Liver (tissue), 9 donors: ENCODE data around the gene DIPK1A. TPM values are rescaled to one million over a fixed set of nuclear protein-coding genes. Genes with fewer than 3 reads are reported as not detected.

Experiments used
- DNase-seq: peaks from one replicate; pipeline ENCODE4 v3.0.0-alpha.2; 2017; ENCODE audit warnings: low spot score
- H3K27ac ChIP-seq, 2 donors: one replicate each; pipeline ENCODE4 v1.7.0; 2013; ENCODE audit warnings: inconsistent platforms in 2 of 2, low read length in 2 of 2, control low read depth in 1 of 2, low read depth in 1 of 2, mild to moderate bottlenecking in 1 of 2
- H3K27me3 ChIP-seq, 4 donors: one replicate each; pipeline versions ENCODE4 v1.6.1 to v1.7.0; 2013; ENCODE audit warnings: low read length in 3 of 4, inconsistent platforms in 1 of 4, mild to moderate bottlenecking in 1 of 4, moderate library complexity in 1 of 4; ENCODE audit not compliant: control insufficient read depth in 4 of 4, insufficient read depth in 4 of 4
- H3K36me3 ChIP-seq, 4 donors: one replicate each; pipeline versions ENCODE4 v1.6.1 to v1.7.0; 2013; ENCODE audit warnings: low read length in 3 of 4, mild to moderate bottlenecking in 3 of 4, low read depth in 1 of 4, moderate library complexity in 1 of 4; ENCODE audit not compliant: control insufficient read depth in 4 of 4, insufficient read depth in 3 of 4
- H3K4me1 ChIP-seq, 4 donors: one replicate each; pipeline versions ENCODE4 v1.6.1 to v1.7.0; 2013; ENCODE audit warnings: low read length in 3 of 4, mild to moderate bottlenecking in 3 of 4, moderate library complexity in 1 of 4; ENCODE audit not compliant: control insufficient read depth in 4 of 4, insufficient read depth in 4 of 4
- H3K4me3 ChIP-seq, 3 donors: one replicate each; pipeline versions ENCODE4 v1.6.1 to v1.7.0; 2013; ENCODE audit warnings: low read length in 3 of 3, control low read depth in 1 of 3, low read depth in 1 of 3, mild to moderate bottlenecking in 1 of 3
- H3K9ac ChIP-seq, 2 donors: one replicate each; pipeline ENCODE4 v1.7.0; 2013; ENCODE audit warnings: low read length in 2 of 2, mild to moderate bottlenecking in 2 of 2, moderate library complexity in 2 of 2, control low read depth in 1 of 2, low read depth in 1 of 2
- H3K9me3 ChIP-seq, 4 donors: one replicate each; pipeline versions ENCODE4 v1.6.1 to v1.7.0; 2013; ENCODE audit warnings: low read length in 3 of 4; ENCODE audit not compliant: control insufficient read depth in 4 of 4
- ATF3 ChIP-seq: IDR thresholded peaks from 2 replicates; pipeline ENCODE4 v1.6.1; 2016; ENCODE audit warnings: antibody characterized with exemption
- CTCF ChIP-seq: fragments of 150-350 bp; IDR thresholded peaks from 2 replicates; pipeline ENCODE4 v1.5.1; 2017; ENCODE audit warnings: improper control_type of control experiment, low read depth, low read length; ENCODE audit not compliant: missing input control
- EGR1 ChIP-seq, 2 donors: IDR thresholded peaks; 2 replicates each; pipeline ENCODE4 v1.6.1; 2016 to 2018; ENCODE audit warnings: antibody characterized with exemption in 2 of 2, low read depth in 2 of 2
- FOXA1 ChIP-seq: IDR thresholded peaks from 2 replicates; pipeline ENCODE4 v1.6.1; 2016; ENCODE audit warnings: antibody characterized with exemption
- FOXA2 ChIP-seq: IDR thresholded peaks from 2 replicates; pipeline ENCODE4 v1.6.1; 2016; ENCODE audit warnings: antibody characterized with exemption
- GABPA ChIP-seq, 2 donors: IDR thresholded peaks in 1 of 2; conservative IDR thresholded peaks in 1 of 2; 2 replicates each; pipeline ENCODE4 v1.6.1; 2016; ENCODE audit warnings: antibody characterized with exemption in 2 of 2, mild to moderate bottlenecking in 1 of 2, moderate library complexity in 1 of 2
- HNF4A ChIP-seq, 2 donors: conservative IDR thresholded peaks; 2 replicates each; pipeline ENCODE4 v1.6.1; 2016; ENCODE audit warnings: antibody characterized with exemption in 2 of 2, mild to moderate bottlenecking in 2 of 2
- HNF4G ChIP-seq: IDR thresholded peaks from 2 replicates; pipeline ENCODE4 v1.6.1; 2016; ENCODE audit warnings: antibody characterized with exemption
- JUND ChIP-seq, 2 donors: IDR thresholded peaks; 2 replicates each; pipeline ENCODE4 v1.6.1; 2016; ENCODE audit warnings: antibody characterized with exemption in 2 of 2
- MAX ChIP-seq: IDR thresholded peaks from 2 replicates; pipeline ENCODE4 v1.6.1; 2016; ENCODE audit warnings: antibody characterized with exemption
- NR2F2 ChIP-seq: IDR thresholded peaks from 2 replicates; pipeline ENCODE4 v1.6.1; 2016; ENCODE audit warnings: antibody characterized with exemption
- RAD21 ChIP-seq, 2 donors: IDR thresholded peaks; 2 replicates each; pipeline ENCODE4 v1.6.1; 2016; ENCODE audit warnings: antibody characterized with exemption in 2 of 2, mild to moderate bottlenecking in 2 of 2
- REST ChIP-seq: IDR thresholded peaks from 2 replicates; pipeline ENCODE4 v1.6.1; 2016; ENCODE audit warnings: antibody characterized with exemption, mild to moderate bottlenecking
- RXRA ChIP-seq, 2 donors: IDR thresholded peaks; 2 replicates each; pipeline ENCODE4 v1.6.1; 2017 to 2018; ENCODE audit warnings: antibody characterized with exemption in 2 of 2, mild to moderate bottlenecking in 1 of 2
- SP1 ChIP-seq: IDR thresholded peaks from 2 replicates; pipeline ENCODE4 v1.6.1; 2018; ENCODE audit warnings: antibody characterized with exemption, mild to moderate bottlenecking
- TAF1 ChIP-seq: conservative IDR thresholded peaks from 2 replicates; pipeline ENCODE4 v1.6.1; 2016; ENCODE audit warnings: antibody characterized with exemption, mild to moderate bottlenecking
- YY1 ChIP-seq: IDR thresholded peaks from 2 replicates; pipeline ENCODE4 v1.6.1; 2016; ENCODE audit warnings: antibody characterized with exemption, mild to moderate bottlenecking
- ZBTB33 ChIP-seq: IDR thresholded peaks from 2 replicates; pipeline ENCODE4 v1.6.1; 2016; ENCODE audit warnings: antibody characterized with exemption
- WGBS: extraction: QIAGEN DNeasy Blood & Tissue Kit; methylation state at CpG from one replicate; pipeline ENCODE4 v1.1.7; 2013; 5-methylcytosine and 5-hydroxymethylcytosine counted together
- polyA plus RNA-seq, 2 donors: library from polyadenylated mRNA; stranded (reverse) in 1 of 2; unstranded in 1 of 2; fragments of 200-250 nt in 1 of 2; fragments of >200 nt in 1 of 2; fragmentation: Nextera tagmentation in 1 of 2; extraction: Ambion mirVana in 1 of 2; gene quantifications; one replicate each; pipeline versions ENCODE4 v1.2.1 to v1.2.3, GENCODE V29; 2013 to 2015
- total RNA-seq, 2 donors: library from RNA; depleted of rRNA; stranded (reverse); fragments of >200 nt; gene quantifications; one replicate each; pipeline ENCODE4 v1.2.3, GENCODE V29; 2014
- donor health status: healthy.
- donor health status: healthy.
- donor health status: healthy.
- donor health status: healthy.
- donor health status: healthy.

The DIPK1A gene
- total and polyA plus RNA-seq, 4 donors: 7.9 to 11.6 (median 10.2) TPM

GRCh38 chr1:92989936-92990583 lies 28.8 kb upstream of the DIPK1A start:
- H3K27me3 ChIP-seq: no peaks in the 10 kb centered on the region
- no peak for DNase-seq
- no peaks in the 10 kb centered on the region for H3K4me1 ChIP-seq
- H3K36me3 ChIP-seq: no peaks in the 10 kb centered on the region
- TF ChIP-seq CTCF (no peak), HNF4G (no peak), ATF3 (no peak), JUND (IDR thresholded peaks at IDR 0.05) (no peak), MAX (no peak), FOXA1 (no peak), EGR1 (IDR thresholded peaks at IDR 0.05; ENCODE audit: low read depth in 2 of 2) (no peak), YY1 (no peak), ZBTB33 (no peak), REST (no peak), FOXA2 (no peak), RXRA (IDR thresholded peaks at IDR 0.05) (no peak), TAF1 (no peak), SP1 (no peak), RAD21 (IDR thresholded peaks at IDR 0.05) (no peak), HNF4A (conservative IDR thresholded peaks at IDR 0.05) (no peak), GABPA (IDR thresholded peaks at IDR 0.05 in 1 of 2, conservative IDR thresholded peaks at IDR 0.05 in 1 of 2) (no peak), NR2F2 (no peak)
- no peak overlapping the region for H3K4me3 ChIP-seq
- H3K27ac ChIP-seq: no peak overlapping the region
- no peak overlapping the region for H3K9ac ChIP-seq
- no peaks in the 10 kb centered on the region for H3K9me3 ChIP-seq
- WGBS: 94% methylated on average over 6 of the region's 6 CpGs
